Urinary bladder (tissue), 4 donors: ENCODE results near the gene ZBTB6. TPM values are rescaled to one million over a fixed set of nuclear protein-coding genes. Genes with fewer than 3 reads are reported as not detected.
A peak's percentile ranks its signal among the peaks of the same experiment; 100 is the strongest.

ENCODE experiments used
- DNase-seq: peaks from one replicate; pipeline ENCODE4 v3.0.0-alpha.2; 2015; ENCODE audit errors: extremely low spot score
- H3K27ac ChIP-seq: one replicate; pipeline ENCODE4 v1.5.1; 2013; ENCODE audit warnings: low read depth, mild to moderate bottlenecking, moderate library complexity
- H3K36me3 ChIP-seq: one replicate; pipeline ENCODE4 v1.6.1; 2013; ENCODE audit warnings: mild to moderate bottlenecking, moderate library complexity; ENCODE audit not compliant: insufficient read depth
- H3K4me1 ChIP-seq: one replicate; pipeline ENCODE4 v1.6.1; 2013; ENCODE audit warnings: mild to moderate bottlenecking, moderate library complexity; ENCODE audit not compliant: insufficient read depth
- H3K4me3 ChIP-seq: one replicate; pipeline ENCODE4 v1.5.1; 2013; ENCODE audit warnings: low read depth, low read length
- WGBS: extraction: QIAGEN DNeasy Blood & Tissue Kit; methylation state at CpG from one replicate; pipeline ENCODE4 v1.1.7; 2013; 5-methylcytosine and 5-hydroxymethylcytosine counted together
- polyA plus RNA-seq: library from polyadenylated mRNA; stranded (reverse); fragments of 200-250 nt; gene quantifications from one replicate; pipeline ENCODE4 v1.2.3, GENCODE V29; 2013
- total RNA-seq: library from RNA; depleted of rRNA; stranded (reverse); fragments of >200 nt; gene quantifications from one replicate; pipeline ENCODE4 v1.2.3, GENCODE V29; 2014
- donor health status: healthy with polysubstance abuse.
- donor health status: healthy.

The ZBTB6 gene
- total RNA-seq (35.2 TPM), polyA plus RNA-seq (5.2 TPM)

DNA sequence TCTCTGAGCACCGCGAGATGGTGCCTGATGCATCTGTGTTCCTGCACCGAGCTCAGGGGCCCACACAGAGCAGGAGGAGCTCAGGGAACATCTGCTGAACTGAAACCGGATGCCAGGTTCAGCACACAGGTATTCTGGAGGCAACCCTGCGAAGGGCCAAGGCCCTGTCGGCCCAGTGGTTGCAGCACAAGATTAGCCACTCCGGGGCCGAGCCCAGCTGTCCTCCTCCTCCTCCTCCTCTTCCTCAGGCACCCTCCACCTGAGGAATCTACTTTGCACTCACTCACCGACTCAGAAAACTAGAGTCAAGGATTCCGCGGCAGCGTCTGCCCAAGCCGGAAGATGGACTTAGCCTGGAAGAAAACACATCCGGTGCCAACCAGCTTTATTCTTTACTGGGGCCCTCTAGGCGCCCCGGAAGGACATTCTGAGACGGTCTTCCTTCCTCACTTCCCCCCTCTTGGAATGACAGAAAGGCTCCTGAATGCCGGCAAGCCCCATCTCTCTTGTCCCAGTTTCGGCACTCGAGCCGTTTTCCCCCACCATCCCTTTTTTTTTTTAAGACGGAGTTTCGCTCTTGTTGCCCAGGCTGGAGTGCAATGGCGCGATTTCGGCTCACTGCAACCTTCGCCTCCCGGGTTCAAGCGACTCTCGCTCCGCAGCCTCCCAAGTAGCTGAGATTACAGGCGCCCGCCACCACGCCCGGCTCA lies at the start of gene ZBTB6:
ZBTB6 (minus strand) TSS at position 360 of the 710 bp plus-strand sequence. CDS start 1,251 bp downstream, outside the sequence.
- DNase-seq = peak; percentile 72
- Histone ChIP-seq H3K4me1 (no peaks in the 10 kb centered on the region), H3K36me3 (peaks cover 2% of the 10 kb centered on the region), H3K4me3 (peak within 1 kb of the TSS; percentile 98), H3K27ac (peak within 1 kb of the TSS; percentile 92)
- WGBS = under 1% methylated on average over 35 of the region's 35 CpGs

DNA sequence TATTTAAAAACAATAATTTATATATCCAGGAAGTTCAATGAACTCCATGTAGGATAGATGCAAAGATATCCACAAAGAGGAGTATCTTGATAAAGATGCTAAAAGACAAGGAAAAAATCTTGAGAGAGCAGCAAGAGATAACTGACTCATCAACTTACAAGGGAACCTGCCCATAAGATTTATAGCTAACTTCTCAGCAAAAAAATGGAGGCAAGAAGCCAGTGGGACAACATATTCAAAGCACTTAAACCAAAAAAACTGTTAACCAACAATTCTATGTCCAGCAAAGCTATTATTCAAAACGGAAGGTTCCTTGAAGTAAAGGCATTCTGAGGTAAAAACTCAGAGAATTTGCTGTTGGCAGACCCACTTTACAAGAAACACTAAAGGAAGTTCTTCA lies 48.0 kb upstream of the ZBTB6 start:
- Histone ChIP-seq H3K4me3 (no peak overlapping the region), H3K36me3 (no peaks in the 10 kb centered on the region), H3K27ac (no peak overlapping the region), H3K4me1 (no peaks in the 10 kb centered on the region)
- WGBS = 91% methylated on average over 1 of the region's 1 CpG
- DNase-seq = no peak

DNA sequence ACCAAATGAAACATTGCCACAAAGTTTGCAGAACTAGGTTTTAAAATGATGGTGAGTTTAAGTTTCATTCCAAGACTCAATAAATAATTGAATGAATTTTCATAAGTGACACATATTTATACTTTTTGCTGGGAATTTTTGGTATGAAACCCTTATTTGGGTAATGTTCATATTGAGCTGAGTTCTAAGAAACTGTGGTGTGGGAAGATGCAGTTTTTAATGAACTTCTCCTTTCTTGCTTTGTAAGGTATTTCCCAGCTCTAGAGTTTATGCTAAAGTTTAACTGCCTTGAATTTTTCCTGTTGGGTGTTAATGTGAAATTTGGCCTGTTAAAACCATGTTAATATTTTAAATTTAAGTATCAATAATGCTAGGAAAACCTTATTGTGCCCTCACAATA lies 42.8 kb upstream of the ZBTB6 start:
- DNase-seq = no peak
- Histone ChIP-seq H3K36me3 (no peaks in the 10 kb centered on the region), H3K4me1 (no peaks in the 10 kb centered on the region), H3K27ac (no peak overlapping the region), H3K4me3 (no peak overlapping the region)

DNA sequence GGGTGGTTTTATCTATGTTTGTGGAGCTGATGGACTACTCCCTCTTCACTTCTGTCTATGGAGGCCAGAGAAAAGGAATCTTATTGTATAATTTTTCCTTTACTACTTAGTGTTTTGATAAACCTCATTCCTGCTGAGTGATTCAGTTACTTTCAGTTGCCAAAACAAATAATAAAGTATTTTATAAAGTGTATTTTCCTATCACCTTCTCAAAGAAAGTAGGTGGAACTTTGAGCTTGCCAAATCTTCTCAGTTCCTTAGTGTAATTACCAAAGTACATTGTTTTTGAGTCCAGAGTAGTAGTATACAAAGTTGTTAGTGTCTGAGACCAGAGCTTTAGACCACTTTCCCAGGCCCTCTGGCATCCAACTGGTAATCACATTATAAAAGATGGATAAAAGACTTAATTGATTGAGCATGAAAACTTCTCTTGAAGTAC lies 41.1 kb upstream of the ZBTB6 start:
- Histone ChIP-seq H3K4me3 (no peak overlapping the region), H3K36me3 (no peaks in the 10 kb centered on the region), H3K4me1 (no peaks in the 10 kb centered on the region), H3K27ac (no peak overlapping the region)
- DNase-seq = no peak

DNA sequence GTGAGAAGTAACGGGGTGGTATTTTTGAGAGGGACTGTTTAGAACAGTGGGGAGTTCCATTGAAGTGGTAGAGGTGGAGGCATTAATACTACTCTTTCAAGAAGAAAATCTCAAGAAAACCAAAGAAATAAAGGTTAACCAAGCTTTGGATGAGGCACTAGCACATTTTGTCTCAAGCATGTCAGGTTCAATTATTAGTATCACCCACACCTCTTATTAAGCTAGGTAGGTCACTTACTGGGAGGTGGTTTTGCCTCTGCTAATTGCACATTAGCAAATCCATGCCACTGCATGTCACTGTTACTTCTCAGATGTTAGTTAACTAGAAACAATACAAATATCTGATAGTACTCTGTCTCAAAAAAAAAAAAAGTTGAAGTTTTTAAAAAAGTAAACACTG lies 37.9 kb upstream of the ZBTB6 start:
- DNase-seq = no peak
- 95% methylated on average over 1 of the region's 1 CpG for WGBS
- H3K4me1 ChIP-seq = no peaks in the 10 kb centered on the region

GRCh38 chr9:122950263-122950662 lies 37.1 kb upstream of the ZBTB6 start:
- Histone ChIP-seq H3K4me1 (no peaks in the 10 kb centered on the region), H3K4me3 (no peak overlapping the region), H3K27ac (no peak overlapping the region), H3K36me3 (no peaks in the 10 kb centered on the region)
- no peak for DNase-seq
- WGBS = 67% methylated on average over 3 of the region's 3 CpGs

More for the DNA sequence above, 37.9 kb upstream of the ZBTB6 start:
- no peak overlapping the region for H3K4me3 ChIP-seq
- H3K36me3 ChIP-seq = no peaks in the 10 kb centered on the region
- H3K27ac ChIP-seq = no peak overlapping the region

DNA sequence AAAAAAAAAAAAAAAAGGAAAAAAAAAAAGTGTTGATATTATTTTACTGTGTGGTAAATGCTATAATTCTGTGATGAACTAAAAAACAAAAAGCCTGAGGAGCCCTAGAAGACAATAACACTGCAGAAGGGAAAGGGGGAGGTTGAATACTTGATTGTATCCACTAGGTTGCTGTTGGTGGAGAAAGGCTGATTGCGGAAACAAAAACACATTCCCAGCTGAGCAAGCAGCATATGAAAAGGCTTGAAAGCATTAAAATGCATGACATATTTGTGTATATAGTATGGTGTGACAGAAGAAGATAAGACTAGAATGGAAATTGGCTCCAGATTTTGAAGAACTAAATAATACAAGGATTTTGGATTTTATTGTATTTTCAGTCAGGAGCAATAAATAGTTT lies 36.6 kb upstream of the ZBTB6 start:
- WGBS = 66% methylated on average over 1 of the region's 1 CpG
- H3K36me3 ChIP-seq = no peaks in the 10 kb centered on the region

DNA sequence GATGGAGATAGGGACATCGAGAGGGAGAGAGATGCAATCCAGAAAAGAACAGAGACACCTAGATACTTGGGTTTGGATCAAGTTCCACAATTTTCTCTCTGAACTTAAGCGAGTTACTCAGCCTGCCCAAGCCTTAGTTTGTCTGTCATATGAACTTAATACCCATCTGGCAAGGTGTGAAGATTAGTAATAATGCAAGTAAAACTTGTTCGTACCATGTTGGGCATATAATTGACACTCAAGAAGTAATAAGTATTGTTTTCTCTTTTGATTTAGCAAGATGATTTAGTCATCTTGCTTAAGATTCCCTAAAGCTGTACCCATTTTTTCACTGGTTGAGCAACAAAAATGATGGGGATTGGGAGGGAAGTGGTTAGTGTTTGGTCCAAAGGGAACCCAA lies 35.2 kb upstream of the ZBTB6 start:
- no peaks in the 10 kb centered on the region for H3K36me3 ChIP-seq
- WGBS = 91% methylated on average over 3 of the region's 3 CpGs

More for the DNA sequence above, 36.6 kb upstream of the ZBTB6 start:
- no peaks in the 10 kb centered on the region for H3K4me1 ChIP-seq
- DNase-seq = no peak
- H3K4me3 ChIP-seq = no peak overlapping the region
- no peak overlapping the region for H3K27ac ChIP-seq

DNA sequence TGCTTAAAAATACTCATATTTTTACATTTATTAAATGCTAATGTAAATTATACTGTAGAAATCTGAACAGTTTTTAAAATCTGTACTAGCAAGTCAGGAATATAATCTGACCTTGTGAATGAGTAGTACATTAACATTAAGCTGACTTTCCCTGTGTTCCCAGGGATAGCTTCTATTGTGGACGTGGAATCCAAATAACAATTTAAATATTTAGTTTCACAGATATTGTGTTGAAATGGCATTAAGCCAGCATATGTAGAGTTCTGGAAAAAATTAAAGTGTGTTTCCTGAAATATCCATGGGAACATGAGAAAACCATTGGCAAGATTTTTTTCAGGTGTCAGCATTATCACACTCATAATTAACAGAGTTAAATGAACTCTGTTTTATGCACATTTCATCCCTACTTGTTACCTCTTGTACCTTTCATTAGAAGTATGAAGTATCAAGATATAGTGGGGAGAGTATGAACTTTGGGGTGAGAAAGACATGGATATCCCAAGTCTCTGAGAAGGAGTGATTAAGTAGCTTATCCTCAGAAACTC lies 33.4 kb upstream of the ZBTB6 start:
- Histone ChIP-seq H3K4me1 (no peaks in the 10 kb centered on the region), H3K4me3 (no peak overlapping the region), H3K36me3 (no peaks in the 10 kb centered on the region), H3K27ac (no peak overlapping the region)
- WGBS = 66% methylated on average over 1 of the region's 1 CpG
- no peak for DNase-seq

More for the DNA sequence above, 35.2 kb upstream of the ZBTB6 start:
- H3K27ac ChIP-seq = no peak overlapping the region
- no peaks in the 10 kb centered on the region for H3K4me1 ChIP-seq
- no peak for DNase-seq
- H3K4me3 ChIP-seq = no peak overlapping the region

GRCh38 chr9:122944960-122945888 lies 32.1 kb upstream of the ZBTB6 start:
- no peaks in the 10 kb centered on the region for H3K36me3 ChIP-seq
- no peak for DNase-seq
- no peaks in the 10 kb centered on the region for H3K4me1 ChIP-seq
- no peak overlapping the region for H3K4me3 ChIP-seq
- H3K27ac ChIP-seq = no peak overlapping the region
- WGBS = 38% methylated on average over 4 of the region's 4 CpGs

GRCh38 chr9:122941582-122942234 lies 28.6 kb upstream of the ZBTB6 start:
- H3K36me3 ChIP-seq = peaks cover under 1% of the 10 kb centered on the region
- no peaks in the 10 kb centered on the region for H3K4me1 ChIP-seq
- H3K4me3 ChIP-seq = peak overlapping the region; percentile 82
- 7% methylated on average over 17 of the region's 17 CpGs for WGBS
- no peak overlapping the region for H3K27ac ChIP-seq
- no peak for DNase-seq

- H3K4me3 ChIP-seq = peak within 1 kb of the TSS; percentile 82
- DNase-seq = peak; percentile 95
- H3K27ac ChIP-seq = peak within 1 kb of the TSS; percentile 93
- H3K36me3 ChIP-seq = peaks cover 1% of the 10 kb centered on the region
- under 1% methylated on average over 54 of the region's 54 CpGs for WGBS
- no peaks in the 10 kb centered on the region for H3K4me1 ChIP-seq
Observed at GRCh38 chr9:122940749-122941581, 27.8 kb upstream of the ZBTB6 start, which contains the start of gene RABGAP1. TSS of gene RABGAP1 (plus strand) at chr9:122941020. CDS start at chr9:122957060, 16,040 bp downstream.

DNA sequence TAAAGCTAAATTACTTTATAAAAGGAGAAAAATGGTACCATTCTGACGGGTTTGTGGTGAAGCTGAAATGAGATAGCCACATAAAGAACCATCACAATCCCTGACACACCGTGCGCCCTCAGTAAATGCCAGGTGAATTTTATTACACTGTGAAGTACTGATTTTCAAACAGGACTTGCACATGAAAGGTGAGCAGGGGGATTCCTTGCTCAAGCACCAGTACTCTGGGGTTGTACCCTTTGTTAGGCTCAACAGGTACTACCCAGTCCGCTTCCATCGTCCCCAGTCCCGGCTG lies 27.3 kb upstream of the ZBTB6 start:
- no peak for DNase-seq
- Histone ChIP-seq H3K36me3 (peaks cover 1% of the 10 kb centered on the region), H3K4me3 (no peak overlapping the region), H3K27ac (no peak overlapping the region), H3K4me1 (no peaks in the 10 kb centered on the region)
- WGBS = 28% methylated on average over 6 of the region's 6 CpGs
